Uterus (tissue), 2 donors: ENCODE data around the gene OR4X2.

Experiments used
- POLR2A ChIP-seq, 2 donors: fragments of 450-650 bp; IDR thresholded peaks; one replicate each; pipeline ENCODE4 v1.6.1; 2016; ENCODE audit warnings: antibody characterized with exemption in 2 of 2, mild to moderate bottlenecking in 1 of 2, moderate library complexity in 1 of 2
- TF ChIP-seq, protein P1 (sequence below), 4 experiments: fragments of 200-600 bp in 2 of 4; fragments of 450-650 bp in 2 of 4; sonication (generic) in 2 of 4; IDR thresholded peaks; one replicate each; pipeline ENCODE4 v1.5.1; 2016 to 2019; ENCODE audit warnings: antibody characterized with exemption in 4 of 4, mild to moderate bottlenecking in 2 of 4, moderate library complexity in 1 of 4

DNA sequence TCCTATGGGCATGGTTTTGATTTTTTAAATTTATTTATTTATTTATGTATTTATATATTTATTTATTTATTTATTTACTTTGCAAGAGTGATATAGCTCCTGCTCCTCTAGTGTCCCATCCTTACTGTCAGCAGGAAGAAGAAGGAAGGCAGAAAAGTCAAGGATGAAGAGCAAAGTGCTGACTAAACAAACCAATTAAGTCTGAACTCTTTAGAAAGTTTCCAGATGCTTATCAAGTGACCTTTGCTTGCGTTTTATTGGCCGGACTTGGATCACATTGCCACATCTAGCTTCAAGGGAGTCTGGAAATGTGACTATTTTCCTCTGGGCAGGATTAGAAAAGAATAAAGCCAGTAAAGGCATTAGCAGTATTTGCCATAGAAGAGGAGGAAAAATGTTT, 37.0 kb upstream of the OR4X2 start:
- TF ChIP-seq, protein P1, sequence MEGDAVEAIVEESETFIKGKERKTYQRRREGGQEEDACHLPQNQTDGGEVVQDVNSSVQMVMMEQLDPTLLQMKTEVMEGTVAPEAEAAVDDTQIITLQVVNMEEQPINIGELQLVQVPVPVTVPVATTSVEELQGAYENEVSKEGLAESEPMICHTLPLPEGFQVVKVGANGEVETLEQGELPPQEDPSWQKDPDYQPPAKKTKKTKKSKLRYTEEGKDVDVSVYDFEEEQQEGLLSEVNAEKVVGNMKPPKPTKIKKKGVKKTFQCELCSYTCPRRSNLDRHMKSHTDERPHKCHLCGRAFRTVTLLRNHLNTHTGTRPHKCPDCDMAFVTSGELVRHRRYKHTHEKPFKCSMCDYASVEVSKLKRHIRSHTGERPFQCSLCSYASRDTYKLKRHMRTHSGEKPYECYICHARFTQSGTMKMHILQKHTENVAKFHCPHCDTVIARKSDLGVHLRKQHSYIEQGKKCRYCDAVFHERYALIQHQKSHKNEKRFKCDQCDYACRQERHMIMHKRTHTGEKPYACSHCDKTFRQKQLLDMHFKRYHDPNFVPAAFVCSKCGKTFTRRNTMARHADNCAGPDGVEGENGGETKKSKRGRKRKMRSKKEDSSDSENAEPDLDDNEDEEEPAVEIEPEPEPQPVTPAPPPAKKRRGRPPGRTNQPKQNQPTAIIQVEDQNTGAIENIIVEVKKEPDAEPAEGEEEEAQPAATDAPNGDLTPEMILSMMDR (IDR thresholded peaks at IDR 0.05): no peak
- no peak for TF ChIP-seq POLR2A (IDR thresholded peaks at IDR 0.05)
